Activated CD8-positive, alpha-beta T cell treated with anti-CD3 and anti-CD28 coated beads for 36 hours (primary cell): ENCODE measurements around the gene GAS2. TPM values are rescaled to one million over a fixed set of nuclear protein-coding genes. Genes with fewer than 3 reads are reported as not detected.

Experiments used
- ATAC-seq: fragments of 200-7000 bp; cut with Tn5 transposase; one replicate; pipeline ENCODE4 v1.10.0; 2021; ENCODE audit warnings: mild to moderate bottlenecking, moderate library complexity
- CTCF ChIA-PET: fragments of 350-600 bp; sonication (Branson Sonifier 250); formaldehyde crosslinking; loops from one replicate; lab custom pipeline; 2021; ENCODE audit warnings: antibody characterized with exemption; lab: Charles Lee
- POLR2A ChIA-PET: fragments of 350-600 bp; sonication (Branson Sonifier 250); formaldehyde crosslinking; loops from one replicate; lab custom pipeline; 2021; ENCODE audit warnings: antibody characterized with exemption; lab: Charles Lee
- DNase-seq: peaks from one replicate; pipeline ENCODE4 v3.0.0-alpha.2; 2020
- H3K27ac Mint-ChIP-seq: one replicate; pipeline ENCODE4 v1.8.0; 2021; ENCODE audit warnings: mild to moderate bottlenecking, mixed read lengths
- H3K27me3 Mint-ChIP-seq: one replicate; pipeline ENCODE4 v1.8.0; 2021; ENCODE audit warnings: mixed read lengths
- H3K36me3 Mint-ChIP-seq: one replicate; pipeline ENCODE4 v1.8.0; 2021; ENCODE audit warnings: low read depth, mixed read lengths
- H3K4me1 Mint-ChIP-seq: one replicate; pipeline ENCODE4 v1.8.0; 2021; ENCODE audit warnings: low read depth, mixed read lengths
- H3K4me3 Mint-ChIP-seq: one replicate; pipeline ENCODE4 v1.8.0; 2021; ENCODE audit warnings: mild to moderate bottlenecking, moderate library complexity, mixed read lengths
- H3K9me3 Mint-ChIP-seq: one replicate; pipeline ENCODE4 v1.8.0; 2021; ENCODE audit warnings: mixed read lengths
- intact Hi-C: fragments of 100-400 bp; cut with micrococcal nuclease; formaldehyde crosslinking; loops from one replicate; pipeline ENCODE4 v1.10.0; 2022
- total RNA-seq, 2 experiments: library from RNA; stranded (reverse); gene quantifications; one replicate each; pipeline ENCODE4 v1.2.3, GENCODE V29; 2021
- TF ChIP-seq, protein P1 (sequence below): fragments of 200-600 bp; IDR thresholded peaks from one replicate; pipeline ENCODE4 v1.8.0; 2022; ENCODE audit warnings: antibody characterized with exemption, mild to moderate bottlenecking

GAS2 gene
- total RNA-seq, 2 experiments from 2014 or later = 0.99 to 2.6 TPM

DNA sequence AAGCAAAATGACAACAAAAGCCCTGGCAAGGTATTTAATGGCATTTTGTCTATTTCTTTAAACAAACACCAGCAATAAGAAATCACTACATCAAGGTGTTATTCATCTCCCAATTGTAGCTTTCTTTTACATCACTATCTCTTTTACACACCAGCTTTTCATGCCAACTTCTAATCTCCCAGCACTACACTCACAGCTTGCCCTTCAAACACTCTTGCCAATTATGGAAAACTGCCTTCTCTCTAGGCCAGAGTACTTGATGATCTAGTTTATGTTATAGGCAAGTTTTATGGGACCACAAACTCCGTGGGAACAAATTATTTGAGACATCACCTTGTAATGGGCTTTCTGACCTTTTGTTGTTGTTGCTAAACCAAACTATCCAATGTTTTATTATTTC is 101.9 kb downstream of the GAS2 start:
- Mint-ChIP-seq H3K4me3 (no peak overlapping the region), H3K4me1 (no peaks in the 10 kb centered on the region), H3K9me3 (no peaks in the 10 kb centered on the region), H3K36me3 (no peaks in the 10 kb centered on the region), H3K27me3 (no peaks in the 10 kb centered on the region), H3K27ac (no peak overlapping the region)
- ChIA-PET POLR2A (no interaction called here), CTCF (interaction anchor here (1.6 kb wide), 1 partner anchor 19 kb away, joined by 10 read pairs; no protein-coding TSS in a partner anchor)
- ATAC-seq (no peak), DNase-seq (no peak)
- TF ChIP-seq, protein P1, sequence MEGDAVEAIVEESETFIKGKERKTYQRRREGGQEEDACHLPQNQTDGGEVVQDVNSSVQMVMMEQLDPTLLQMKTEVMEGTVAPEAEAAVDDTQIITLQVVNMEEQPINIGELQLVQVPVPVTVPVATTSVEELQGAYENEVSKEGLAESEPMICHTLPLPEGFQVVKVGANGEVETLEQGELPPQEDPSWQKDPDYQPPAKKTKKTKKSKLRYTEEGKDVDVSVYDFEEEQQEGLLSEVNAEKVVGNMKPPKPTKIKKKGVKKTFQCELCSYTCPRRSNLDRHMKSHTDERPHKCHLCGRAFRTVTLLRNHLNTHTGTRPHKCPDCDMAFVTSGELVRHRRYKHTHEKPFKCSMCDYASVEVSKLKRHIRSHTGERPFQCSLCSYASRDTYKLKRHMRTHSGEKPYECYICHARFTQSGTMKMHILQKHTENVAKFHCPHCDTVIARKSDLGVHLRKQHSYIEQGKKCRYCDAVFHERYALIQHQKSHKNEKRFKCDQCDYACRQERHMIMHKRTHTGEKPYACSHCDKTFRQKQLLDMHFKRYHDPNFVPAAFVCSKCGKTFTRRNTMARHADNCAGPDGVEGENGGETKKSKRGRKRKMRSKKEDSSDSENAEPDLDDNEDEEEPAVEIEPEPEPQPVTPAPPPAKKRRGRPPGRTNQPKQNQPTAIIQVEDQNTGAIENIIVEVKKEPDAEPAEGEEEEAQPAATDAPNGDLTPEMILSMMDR = no peak
- intact Hi-C loops = no loop called here

DNA sequence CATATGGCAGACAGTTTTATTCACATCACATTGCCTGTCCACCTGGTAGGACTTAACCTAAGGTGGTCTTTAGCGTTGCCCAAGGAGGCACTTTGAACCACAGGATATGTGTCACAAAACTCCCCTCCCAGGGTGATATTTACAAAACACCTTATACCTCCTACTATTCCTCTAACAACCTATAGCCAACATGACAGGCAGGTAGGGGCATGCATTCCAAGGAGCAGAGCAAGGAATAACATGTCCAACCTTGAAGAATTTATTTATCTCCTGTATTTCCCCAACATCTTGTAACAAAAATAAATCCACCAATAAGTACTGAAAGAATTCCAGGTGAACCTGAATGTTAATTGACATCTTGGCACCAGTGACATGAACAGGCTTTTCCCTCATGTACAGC is 102.7 kb downstream of the GAS2 start:
- intact Hi-C loops = no loop called here
- ATAC-seq = no peak
- no peak for DNase-seq
- Mint-ChIP-seq H3K4me3 (no peak overlapping the region), H3K27me3 (peaks cover 3% of the 10 kb centered on the region), H3K36me3 (no peaks in the 10 kb centered on the region), H3K4me1 (no peaks in the 10 kb centered on the region), H3K27ac (no peak overlapping the region), H3K9me3 (no peaks in the 10 kb centered on the region)
- TF ChIP-seq, protein P1 = no peak
- ChIA-PET POLR2A (no interaction called here), CTCF (no interaction called here)

DNA sequence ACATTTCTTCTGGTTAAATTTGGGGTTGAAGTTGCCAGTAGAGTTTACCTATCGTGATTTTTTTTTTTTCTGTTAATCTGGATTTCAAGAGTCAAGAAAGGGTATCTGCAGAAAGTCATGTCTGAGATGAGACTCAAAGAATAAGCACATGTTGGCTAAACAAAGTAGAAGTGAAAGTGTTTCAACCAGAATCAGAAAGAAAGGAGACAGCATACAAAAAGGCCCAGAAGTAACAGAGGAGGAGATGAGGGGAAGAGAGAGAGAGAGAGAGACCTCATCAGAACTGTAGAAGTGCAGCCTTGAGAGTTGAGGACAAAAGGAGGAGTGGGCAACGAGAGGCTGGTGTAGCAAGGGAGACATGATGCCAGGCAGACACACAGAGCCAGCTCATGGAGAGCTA is 108.3 kb downstream of the GAS2 start:
- intact Hi-C loops = no loop called here
- ChIA-PET CTCF (interaction anchor here (1.4 kb wide), 1 partner anchor 13 kb away, joined by 4 read pairs; no protein-coding TSS in a partner anchor), POLR2A (no interaction called here)
- H3K4me3 Mint-ChIP-seq = no peak overlapping the region
- no peaks in the 10 kb centered on the region for H3K9me3 Mint-ChIP-seq
- no peak overlapping the region for H3K27ac Mint-ChIP-seq
- H3K36me3 Mint-ChIP-seq = no peaks in the 10 kb centered on the region
- TF ChIP-seq, protein P1 = no peak
- H3K4me1 Mint-ChIP-seq = no peaks in the 10 kb centered on the region
- peaks cover 10% of the 10 kb centered on the region for H3K27me3 Mint-ChIP-seq
- DNase-seq (no peak), ATAC-seq (no peak)

DNA sequence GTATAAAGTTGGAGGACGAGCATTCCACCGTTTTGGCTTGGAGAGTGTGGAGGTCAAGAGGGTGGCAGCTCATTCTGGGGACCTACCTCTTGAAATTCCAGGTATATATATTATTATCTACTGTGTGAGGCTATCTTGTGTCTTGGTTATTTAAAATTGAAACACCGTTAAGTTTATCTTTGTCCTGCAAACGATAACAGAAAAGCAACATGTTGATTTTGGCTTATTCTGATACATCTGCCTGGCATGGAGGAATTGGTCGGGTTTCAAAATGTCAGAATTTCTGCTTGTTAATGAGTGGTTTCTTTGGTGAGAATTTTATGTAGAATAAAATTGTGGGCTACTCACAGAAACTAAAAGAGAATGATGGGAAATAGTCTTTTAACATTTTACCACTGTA is 108.8 kb downstream of the GAS2 start:
- intact Hi-C loops = no loop called here
- no peak overlapping the region for H3K27ac Mint-ChIP-seq
- TF ChIP-seq, protein P1 = no peak
- H3K4me1 Mint-ChIP-seq = no peaks in the 10 kb centered on the region
- no peaks in the 10 kb centered on the region for H3K36me3 Mint-ChIP-seq
- no peak overlapping the region for H3K4me3 Mint-ChIP-seq
- DNase-seq (no peak), ATAC-seq (no peak)
- ChIA-PET CTCF (no interaction called here), POLR2A (no interaction called here)
- H3K9me3 Mint-ChIP-seq = no peaks in the 10 kb centered on the region
- H3K27me3 Mint-ChIP-seq = peaks cover 10% of the 10 kb centered on the region

DNA sequence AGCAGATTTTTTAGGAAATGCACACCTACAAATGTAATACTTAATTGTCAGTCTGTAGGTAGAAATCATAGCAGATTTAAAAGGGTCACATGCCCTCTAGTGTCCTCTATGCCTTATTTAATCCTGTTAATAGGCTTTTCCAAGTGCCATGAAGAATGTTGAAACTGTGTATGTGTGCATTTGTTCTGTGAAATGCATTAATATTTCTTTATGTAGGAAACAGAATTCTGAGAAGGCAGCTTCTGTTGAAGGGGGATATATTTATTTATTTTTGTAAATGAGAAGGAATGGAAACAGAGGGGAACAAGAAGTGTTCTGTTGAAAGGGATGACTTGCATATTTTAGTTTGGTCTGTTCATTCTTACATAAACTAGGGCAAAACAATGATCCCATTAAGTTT is 112.2 kb downstream of the GAS2 start:
- Mint-ChIP-seq H3K36me3 (no peaks in the 10 kb centered on the region), H3K4me3 (no peak overlapping the region), H3K27ac (no peak overlapping the region), H3K4me1 (peaks cover 8% of the 10 kb centered on the region), H3K27me3 (peaks cover 10% of the 10 kb centered on the region), H3K9me3 (no peaks in the 10 kb centered on the region)
- ChIA-PET POLR2A (no interaction called here), CTCF (interaction anchor here (3.9 kb wide), 1 partner anchor 9 kb away, joined by 22 read pairs; no protein-coding TSS in a partner anchor)
- intact Hi-C loops = no loop called here
- ATAC-seq = no peak
- TF ChIP-seq, protein P1 = no peak
- DNase-seq = no peak
